K562 (cell line): ENCODE measurements around the gene PRDX1. TPM values are rescaled to one million over a fixed set of nuclear protein-coding genes. Genes with fewer than 3 reads are reported as not detected.
A peak's percentile ranks its signal among the peaks of the same experiment; 100 is the strongest.

Experiments
- ATAC-seq: fragments of 200-7000 bp; cut with Tn5 transposase; 3 replicates; pipeline ENCODE4 v1.9.1; 2020; ENCODE audit warnings: moderate library complexity
- BruUV-seq: library from RNA; stranded (reverse); fragments of 400-500 nt; replicated peaks from 2 replicates; lab custom pipeline; 2021; lab: Mats Ljungman, UMichigan
- CTCF ChIA-PET: fragments of 300-600 bp; formaldehyde crosslinking; extraction: SDS; loops from one replicate; lab custom pipeline; 2021; ENCODE audit warnings: low intra/inter-chr PET ratio; lab: Yijun Ruan, JAX
- POLR2A ChIA-PET: fragments of 300-600, 350-650 bp; sonication (Branson Sonifier 250); formaldehyde crosslinking; extraction: SDS; loops from one replicate; lab custom pipeline; 2021; ENCODE audit warnings: antibody characterized with exemption, inconsistent platforms; lab: Yijun Ruan, JAX
- DNase-seq, 4 experiments: peaks; one replicate each; pipeline versions ENCODE4 v3.0.0 to v3.0.0-alpha.2; 2011 to 2018; ENCODE audit warnings: low spot score in 3 of 4, mixed read lengths in 3 of 4; ENCODE audit errors: extremely low read depth in 1 of 4
- FAIRE-seq: peaks from 2 replicates; lab custom pipeline; 2011; peaks lifted over from hg19 to GRCh38; lab: Jason Lieb, UNC
- H2AFZ ChIP-seq: 2 replicates; pipeline ENCODE4 v1.6.0; 2011; ENCODE audit warnings: low read depth, low read length, control low read depth, inconsistent platforms
- H3K27ac ChIP-seq: fragments of 200-600 bp; 3 replicates; pipeline ENCODE4 v1.8.0; 2011; ENCODE audit warnings: low read depth, mild to moderate bottlenecking, control low read depth, inconsistent platforms, low read length, moderate library complexity, mixed read lengths; ENCODE audit errors: extremely low read depth
- H3K27me3 ChIP-seq, 2 experiments: fragments of 300-600 bp in 1 of 2; 2 replicates in 1 of 2; 3 replicates in 1 of 2; pipeline versions ENCODE4 v1.6.0 to v1.8.0; 2011; ENCODE audit warnings: inconsistent platforms in 2 of 2, low read length in 2 of 2, mild to moderate bottlenecking in 1 of 2, mixed read lengths in 1 of 2, moderate library complexity in 1 of 2; ENCODE audit not compliant: control insufficient read depth in 2 of 2, insufficient read depth in 2 of 2
- H3K36me3 ChIP-seq: fragments of 300-600 bp; 3 replicates; pipeline ENCODE4 v1.8.0; 2011; ENCODE audit warnings: mild to moderate bottlenecking, low read length, inconsistent platforms; ENCODE audit not compliant: control insufficient read depth, insufficient read depth
- H3K4me1 ChIP-seq, 2 experiments: fragments of 200-600 bp in 1 of 2; replicated peaks in 1 of 2; 2 replicates in 1 of 2; 3 replicates in 1 of 2; pipeline versions ENCODE4 v1.5.1 to v1.8.0; 2011; ENCODE audit warnings: inconsistent platforms in 2 of 2, low read length in 2 of 2, mild to moderate bottlenecking in 1 of 2, mixed read lengths in 1 of 2, moderate library complexity in 1 of 2; ENCODE audit not compliant: control insufficient read depth in 2 of 2, insufficient read depth in 2 of 2
- H3K4me2 ChIP-seq: 2 replicates; pipeline ENCODE4 v1.6.1; 2011; ENCODE audit warnings: low read length, control low read depth, inconsistent platforms, mixed read lengths; ENCODE audit not compliant: insufficient read depth
- H3K4me3 ChIP-seq: fragments of 200-600 bp; sonication (generic), shearing (Covaris generic); 2 replicates; pipeline ENCODE4 v1.5.1; 2016; ENCODE audit warnings: control low read depth, inconsistent platforms
- H3K79me2 ChIP-seq: fragments of 200-600 bp; 3 replicates; pipeline ENCODE4 v1.8.0; 2011; ENCODE audit warnings: low read length, inconsistent platforms; ENCODE audit not compliant: control insufficient read depth, insufficient read depth
- H3K9ac ChIP-seq, 2 experiments: 2 replicates each; pipeline versions ENCODE4 v1.6.0 to v1.6.1; 2011; ENCODE audit warnings: low read depth in 2 of 2, low read length in 2 of 2, control low read depth in 1 of 2, inconsistent platforms in 1 of 2, mild to moderate bottlenecking in 1 of 2, mixed read lengths in 1 of 2; ENCODE audit not compliant: insufficient read depth in 1 of 2
- H3K9me1 ChIP-seq: one replicate; pipeline ENCODE4 v1.6.0; 2011; ENCODE audit warnings: inconsistent platforms, mild to moderate bottlenecking, low read length, moderate library complexity; ENCODE audit not compliant: control insufficient read depth, insufficient read depth
- H3K9me3 ChIP-seq: replicated peaks from 2 replicates; pipeline ENCODE4 v1.5.1; 2011; ENCODE audit warnings: low read depth, low read length, inconsistent platforms; ENCODE audit not compliant: control insufficient read depth, insufficient read depth
- H4K20me1 ChIP-seq: replicated peaks from 2 replicates; pipeline ENCODE4 v1.6.1; 2011; ENCODE audit warnings: low read length, inconsistent platforms, mixed read lengths; ENCODE audit not compliant: control insufficient read depth, insufficient read depth
- EP400 ChIP-seq: fragments of 450-650 bp; IDR thresholded peaks from 2 replicates; pipeline ENCODE4 v1.6.1; 2017; ENCODE audit warnings: antibody characterized with exemption, mild to moderate bottlenecking, moderate library complexity
- ETV5 ChIP-seq: sonication (generic); formaldehyde crosslinking; IDR thresholded peaks from 2 replicates; pipeline ENCODE4 v1.4.0; 2020; ENCODE audit warnings: low read depth, mild to moderate bottlenecking, missing genetic modification reagents
- HDAC1 ChIP-seq, 2 experiments: fragments of 450-650 bp; IDR thresholded peaks; 2 replicates each; pipeline ENCODE4 v1.6.1; 2016 to 2017; ENCODE audit warnings: inconsistent platforms in 1 of 2, mild to moderate bottlenecking in 1 of 2, moderate library complexity in 1 of 2
- PYGO2 ChIP-seq: fragments of 450-650 bp; IDR thresholded peaks from 2 replicates; pipeline ENCODE4 v1.6.1; 2016; ENCODE audit warnings: mild to moderate bottlenecking, missing genetic modification characterization, moderate library complexity, missing compliant biosample characterization
- SNRNP70 ChIP-seq: fragments of 200-400 bp; formaldehyde crosslinking; optimal IDR thresholded peaks from 2 replicates; pipeline ENCODE3; 2017; ENCODE audit warnings: low read depth, low read length
- SPI1 ChIP-seq: IDR thresholded peaks from 2 replicates; pipeline ENCODE4 v1.6.1; 2011; ENCODE audit warnings: low read depth, low read length, control low read depth, borderline replicate concordance
- ZNF318 ChIP-seq, 2 experiments: fragments of 450-650 bp; IDR thresholded peaks; 2 replicates each; pipeline ENCODE4 v1.6.1; 2016; ENCODE audit warnings: mild to moderate bottlenecking in 2 of 2, borderline replicate concordance in 1 of 2, low read depth in 1 of 2, moderate library complexity in 1 of 2
- ZNF511 ChIP-seq: sonication (generic); formaldehyde crosslinking; IDR thresholded peaks from 2 replicates; pipeline ENCODE4 v1.8.0; 2022; ENCODE audit warnings: mild to moderate bottlenecking, missing genetic modification reagents
- WGBS: fragments of 100-300 bp; shearing (Covaris generic); methylation state at CpG from one replicate; pipeline ENCODE4 v1.1.6; 2016; ENCODE audit warnings: low coverage, mixed read lengths; ENCODE audit not compliant: insufficient coverage; ENCODE audit errors: missing lambda C conversion rate; 5-methylcytosine and 5-hydroxymethylcytosine counted together
- in situ Hi-C: fragments of 300-500 bp; cut with MboI; formaldehyde crosslinking; loops from 4 replicates; pipeline ENCODE4 v1.15.0; 2018; ENCODE audit warnings: inconsistent platforms, mixed read lengths
- intact Hi-C: fragments of 100-400 bp; cut with micrococcal nuclease; formaldehyde crosslinking; loops from 2 replicates; pipeline ENCODE4 v1.14.2; 2022
- polyA plus RNA-seq, 8 experiments: library from polyadenylated mRNA; depleted of rRNA in 4 of 8; stranded (reverse) in 5 of 8; unstranded in 3 of 8; fragments of >200 nt; fragmentation: Nextera tagmentation in 2 of 8; fragmentation: Illumina TruSeq in 1 of 8; extraction: Ambion mirVana in 2 of 8; extraction: Trizol in 1 of 8; gene quantifications; 2 replicates each; pipeline versions ENCODE4 v1.2.1 to v1.2.3, GENCODE V29; 2011 to 2014; ENCODE audit warnings: inconsistent platforms in 1 of 8, missing spikeins in 1 of 8
- total RNA-seq, 7 experiments: library from RNA; depleted of rRNA in 6 of 7; stranded (reverse); fragments of >200 nt in 6 of 7; fragmentation: Illumina TruSeq in 2 of 7; extraction: Trizol in 2 of 7; gene quantifications; 2 replicates each; pipeline versions ENCODE4 v1.2.1 to v1.2.3, GENCODE V29; 2011 to 2021; ENCODE audit warnings: low replicate concordance in 1 of 7
- TF ChIP-seq, protein P1 (sequence below), 2 experiments: fragments of 450-650 bp; IDR thresholded peaks; 2 replicates each; pipeline ENCODE4 v1.6.1; 2016

PRDX1 gene
- total and polyA plus RNA-seq, 9 of the 15 experiments (the other 6 are each of a cell fraction or from before 2014, with no cell fraction given), result 748 to 2,388 (median 1,045) TPM

DNA sequence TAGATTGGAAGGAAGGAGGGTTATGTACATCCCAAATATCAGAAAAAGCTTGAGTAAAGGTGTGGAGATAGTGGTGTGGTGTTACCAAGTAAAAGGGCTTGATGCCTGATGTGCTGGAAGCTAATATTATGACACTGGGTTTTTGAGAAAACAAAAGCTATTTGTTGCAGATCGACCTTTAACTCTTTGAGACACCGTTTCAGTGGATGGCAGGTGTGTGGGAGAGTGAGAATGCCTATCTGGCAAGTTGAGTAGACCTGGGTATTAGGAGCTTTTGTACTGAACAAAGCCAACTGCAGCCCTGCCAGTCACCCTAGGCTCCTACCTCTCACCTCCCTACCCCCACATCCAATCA, 20.2 kb downstream of the PRDX1 start (continued):
- 0 out of 2 replicates have a peak, but pooled peaks have one; percentile 15 for TF ChIP-seq ETV5 (CRISPR knock-in tag)

GRCh38 chr1:45499415-45499769, 22.3 kb downstream of the PRDX1 start:
- BruUV-seq, result TSS peak; percentile 70
- ATAC-seq (peak; percentile 3), FAIRE-seq (no peak), DNase-seq (peak in 1 of 4 experiments; percentile 55)
- peak overlapping the region; percentile 96 for H3K4me2 ChIP-seq
- no peaks in the 10 kb centered on the region for H3K9me1 ChIP-seq
- peaks cover 18 to 19% of the 10 kb centered on the region in 2 experiments; a peak in 4 of 5 replicates for H3K4me1 ChIP-seq
- peaks cover 26% of the 10 kb centered on the region for H3K36me3 ChIP-seq
- peaks cover 31% of the 10 kb centered on the region for H3K79me2 ChIP-seq
- CTCF ChIA-PET, result interaction anchor here (1.0 kb wide), 1 partner anchor 485 kb away, joined by 3 read pairs; no protein-coding TSS in a partner anchor
- intact Hi-C loops, result no loop called here
- H4K20me1 ChIP-seq, result no peaks in the 10 kb centered on the region
- WGBS, result 10% methylated on average over 7 of the region's 7 CpGs
- peak overlapping the region; percentile 97 for H2AFZ ChIP-seq
- H3K27ac ChIP-seq, result peak overlapping the region; percentile 56; the same call in 2 of the 3 replicates
- no peaks in the 10 kb centered on the region for H3K27me3 ChIP-seq
- peak overlapping the region; percentile 44 for H3K4me3 ChIP-seq
- POLR2A ChIA-PET, result interaction anchor here (0.7 to 5.8 kb wide), 14 partner anchors 8 to 778 kb away, joined by 3 to 79 read pairs (median 4); partner anchors contain the start of genes MUTYH, NASP, PRDX1 and TESK2
- H3K9ac ChIP-seq, result peak overlapping the region; percentile 75 to 87
- H3K9me3 ChIP-seq, result no peaks in the 10 kb centered on the region
- in situ Hi-C loops, result loop anchor here (10.0 kb wide), 1 partner anchor 695 kb away; the partner anchor contains the start of genes BTBD19, DYNLT4 and PLK3
- peak; percentile 60 for TF ChIP-seq SNRNP70
- TF ChIP-seq EP400, result no peak
- no peak for TF ChIP-seq PYGO2
- TF ChIP-seq HDAC1 (IDR thresholded peaks at IDR 0.05), result peak in 1 of 2 experiments; percentile 28; a peak in 1 of 4 replicates
- TF ChIP-seq ZNF511 (CRISPR knock-in tag), result peak; percentile 11; the same call in 1 of the 2 replicates
- 0 out of 4 replicates have a peak, but pooled peaks of 1 of the 2 experiments have one; percentile 16 for TF ChIP-seq ZNF318 (IDR thresholded peaks at IDR 0.05; ENCODE audit: borderline replicate concordance in 1 of 2, low read depth in 1 of 2)
- TF ChIP-seq, protein P1, sequence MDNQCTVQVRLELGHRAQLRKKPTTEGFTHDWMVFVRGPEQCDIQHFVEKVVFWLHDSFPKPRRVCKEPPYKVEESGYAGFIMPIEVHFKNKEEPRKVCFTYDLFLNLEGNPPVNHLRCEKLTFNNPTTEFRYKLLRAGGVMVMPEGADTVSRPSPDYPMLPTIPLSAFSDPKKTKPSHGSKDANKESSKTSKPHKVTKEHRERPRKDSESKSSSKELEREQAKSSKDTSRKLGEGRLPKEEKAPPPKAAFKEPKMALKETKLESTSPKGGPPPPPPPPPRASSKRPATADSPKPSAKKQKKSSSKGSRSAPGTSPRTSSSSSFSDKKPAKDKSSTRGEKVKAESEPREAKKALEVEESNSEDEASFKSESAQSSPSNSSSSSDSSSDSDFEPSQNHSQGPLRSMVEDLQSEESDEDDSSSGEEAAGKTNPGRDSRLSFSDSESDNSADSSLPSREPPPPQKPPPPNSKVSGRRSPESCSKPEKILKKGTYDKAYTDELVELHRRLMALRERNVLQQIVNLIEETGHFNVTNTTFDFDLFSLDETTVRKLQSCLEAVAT (IDR thresholded peaks at IDR 0.05), result peak; percentile 14 to 31; a peak in 1 of 4 replicates
- peak; percentile 68; the same call in 1 of the 2 replicates for TF ChIP-seq SPI1
